ENCODE measurements around the gene AOPEP.

The AOPEP gene

GRCh38 chr9:94979904-94980507, 253.5 kb downstream of the AOPEP start:
- no peak for TF ChIP-seq POLR2A (IDR thresholded peaks at IDR 0.05; ENCODE audit: low read depth, low read length)
- FAIRE-seq = no peak
- no peak for DNase-seq (ENCODE audit: insufficient read length, low spot score)

GRCh38 chr9:94980947-94981722, 254.6 kb downstream of the AOPEP start:
- DNase-seq (ENCODE audit: insufficient read length, low spot score) (no peak), FAIRE-seq (no peak)
- TF ChIP-seq POLR2A (IDR thresholded peaks at IDR 0.05; ENCODE audit: low read depth, low read length) = no peak

DNA sequence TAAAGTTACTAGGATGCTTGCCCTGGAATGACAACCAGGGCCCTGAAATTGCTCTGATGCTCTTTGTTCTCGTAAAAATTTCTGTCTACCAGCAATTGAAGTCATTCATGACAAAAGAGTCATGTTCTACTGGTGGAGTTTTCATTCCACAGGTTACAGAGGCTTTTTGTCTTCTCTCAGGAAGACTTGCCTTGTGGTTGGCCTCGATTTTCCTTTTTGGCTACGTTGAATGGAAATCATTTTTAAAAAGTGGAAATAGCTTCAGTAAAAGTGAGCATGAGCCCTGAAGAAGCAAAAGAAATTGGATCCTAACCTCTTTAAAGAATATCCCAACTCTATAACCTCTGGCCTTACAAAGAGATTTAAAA, 255.2 kb downstream of the AOPEP start:
- FAIRE-seq = no peak
- no peak for TF ChIP-seq POLR2A (IDR thresholded peaks at IDR 0.05; ENCODE audit: low read depth, low read length)
- no peak for DNase-seq (ENCODE audit: insufficient read length, low spot score)

DNA sequence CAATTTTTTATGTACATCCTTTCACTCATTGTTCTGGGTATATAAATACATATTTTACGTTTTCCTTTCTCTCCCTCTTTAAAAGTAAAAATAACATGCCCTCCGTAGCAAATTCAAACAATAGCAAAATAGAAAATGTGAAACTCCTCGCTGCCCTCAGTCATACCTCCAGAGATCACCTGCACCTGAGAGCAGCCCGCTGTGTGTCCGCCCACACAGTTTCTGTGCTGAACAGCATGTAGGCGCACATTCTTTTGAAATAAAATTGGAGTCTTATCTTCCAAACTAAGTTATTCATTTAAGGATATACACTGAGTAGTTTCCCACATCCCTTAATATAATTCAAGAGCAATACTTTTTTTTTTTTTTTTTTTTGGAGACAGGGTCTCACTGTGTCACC, 255.7 kb downstream of the AOPEP start:
- no peak for FAIRE-seq
- DNase-seq (ENCODE audit: insufficient read length, low spot score) = no peak
- no peak for TF ChIP-seq POLR2A (IDR thresholded peaks at IDR 0.05; ENCODE audit: low read depth, low read length)

- FAIRE-seq = no peak
- no peak for DNase-seq (ENCODE audit: insufficient read length, low spot score)
- TF ChIP-seq POLR2A (IDR thresholded peaks at IDR 0.05; ENCODE audit: low read depth, low read length) = no peak
Observed at GRCh38 chr9:94983552-94983951, 257.1 kb downstream of the AOPEP start.

DNA sequence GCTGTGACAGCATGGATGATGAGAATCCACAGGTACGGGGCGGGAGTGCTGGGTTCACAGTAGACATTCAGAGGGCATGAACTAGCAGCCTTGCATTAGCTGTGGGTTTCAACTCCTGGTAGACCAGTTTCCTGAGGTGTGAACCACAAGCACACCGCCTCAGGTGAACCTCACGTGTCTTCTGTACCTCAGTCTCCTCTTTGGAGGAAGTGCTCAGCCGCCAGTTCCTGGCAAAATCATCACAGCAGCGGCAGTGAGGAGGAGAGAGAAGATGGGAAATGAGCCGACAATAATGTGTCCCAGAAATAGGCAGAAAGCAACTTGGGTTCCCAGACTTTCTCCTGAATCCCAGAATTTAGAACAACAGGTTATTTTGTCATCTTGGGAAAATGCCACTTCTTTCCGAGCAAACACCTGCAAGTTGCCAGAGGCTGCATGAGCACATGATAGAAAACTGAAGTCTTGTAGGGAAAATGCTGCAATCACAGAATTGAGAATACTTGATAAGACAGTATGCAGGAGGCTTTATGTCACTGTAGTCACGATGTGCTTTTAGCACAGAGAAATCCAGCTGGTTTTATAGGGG, 258.5 kb downstream of the AOPEP start:
- FAIRE-seq (no peak), DNase-seq (ENCODE audit: insufficient read length, low spot score) (no peak)
- TF ChIP-seq POLR2A (IDR thresholded peaks at IDR 0.05; ENCODE audit: low read depth, low read length) = no peak

DNA sequence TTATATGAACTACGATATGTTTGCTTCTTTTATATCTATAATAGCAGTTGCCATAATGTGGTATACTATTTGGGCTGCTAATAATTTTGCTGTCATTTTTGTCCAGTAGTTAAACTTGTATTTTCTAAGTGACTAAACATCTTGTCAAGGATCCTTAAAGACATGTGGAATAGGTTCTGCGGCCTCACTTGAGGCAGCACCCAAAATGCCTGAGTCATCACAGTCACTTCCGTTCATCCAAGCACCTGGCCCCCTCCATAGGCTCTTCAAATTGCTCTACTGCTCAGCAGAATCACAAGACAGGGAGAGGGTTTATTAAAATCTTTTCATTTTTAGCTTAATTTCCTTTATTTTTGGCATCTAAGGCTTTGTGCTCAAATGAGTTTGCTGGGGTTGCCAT, 259.1 kb downstream of the AOPEP start:
- DNase-seq (ENCODE audit: insufficient read length, low spot score) (no peak), FAIRE-seq (no peak)
- no peak for TF ChIP-seq POLR2A (IDR thresholded peaks at IDR 0.05; ENCODE audit: low read depth, low read length)

- DNase-seq (ENCODE audit: insufficient read length, low spot score) = no peak
- TF ChIP-seq POLR2A (IDR thresholded peaks at IDR 0.05; ENCODE audit: low read depth, low read length) = no peak
- FAIRE-seq = no peak
Observed at GRCh38 chr9:94987731-94988130, 261.2 kb downstream of the AOPEP start.

DNA sequence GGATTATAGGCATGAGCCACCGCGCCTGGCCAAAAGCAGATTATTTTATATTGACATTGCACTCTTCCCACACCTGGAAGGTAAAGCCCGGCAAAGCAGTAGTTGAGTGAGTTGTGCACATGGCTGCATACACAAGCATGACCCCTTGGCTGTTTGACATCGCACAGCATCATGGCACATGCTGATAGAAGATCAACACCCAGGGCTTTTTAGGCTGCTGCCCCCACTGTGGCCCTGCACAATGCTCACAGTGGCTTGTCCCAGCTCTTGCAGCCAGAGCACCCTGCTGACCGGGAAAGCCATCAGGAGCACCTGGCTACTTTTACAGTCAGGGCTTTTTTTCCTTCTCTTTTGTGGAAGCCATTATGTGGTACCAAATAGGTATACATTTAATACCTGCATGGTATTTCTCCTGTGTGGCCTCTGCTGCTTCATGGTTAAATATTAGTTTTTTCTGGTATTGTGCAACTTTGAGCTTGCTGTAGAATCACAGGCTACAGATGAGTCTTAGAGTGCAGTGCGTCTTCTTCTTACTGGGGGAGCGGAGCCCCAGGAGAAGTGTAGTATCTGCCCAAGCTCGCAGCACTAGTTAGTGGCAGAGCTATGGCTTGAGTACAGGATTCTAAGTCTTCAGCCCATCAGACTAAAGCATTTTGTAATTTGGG, 264.5 kb downstream of the AOPEP start:
- no peak for DNase-seq (ENCODE audit: insufficient read length, low spot score)
- TF ChIP-seq POLR2A (IDR thresholded peaks at IDR 0.05; ENCODE audit: low read depth, low read length) = no peak
- FAIRE-seq = no peak

- TF ChIP-seq POLR2A (IDR thresholded peaks at IDR 0.05; ENCODE audit: low read depth, low read length) = no peak
- no peak for FAIRE-seq
- DNase-seq (ENCODE audit: insufficient read length, low spot score) = no peak
Observed at GRCh38 chr9:94991961-94992907, 265.7 kb downstream of the AOPEP start.

GRCh38 chr9:94993160-94993820, 266.8 kb downstream of the AOPEP start:
- DNase-seq (ENCODE audit: insufficient read length, low spot score) = no peak
- FAIRE-seq = no peak
- TF ChIP-seq POLR2A (IDR thresholded peaks at IDR 0.05; ENCODE audit: low read depth, low read length) = no peak

GRCh38 chr9:94993821-94994165, 267.3 kb downstream of the AOPEP start:
- FAIRE-seq = no peak
- TF ChIP-seq POLR2A (IDR thresholded peaks at IDR 0.05; ENCODE audit: low read depth, low read length) = no peak
- no peak for DNase-seq (ENCODE audit: insufficient read length, low spot score)

- DNase-seq (ENCODE audit: insufficient read length, low spot score) (no peak), FAIRE-seq (peak; percentile 50)
- TF ChIP-seq POLR2A (IDR thresholded peaks at IDR 0.05; ENCODE audit: low read depth, low read length) = no peak
Observed at GRCh38 chr9:94995048-94995693, 268.7 kb downstream of the AOPEP start.
